DOHH2 (cell line): ENCODE results near the gene HDAC4.

Experiments used
- H3F3A ChIP-seq: fragments of 200-600 bp; sonication (generic), shearing (Covaris generic); 2 replicates; pipeline ENCODE4 v1.6.0; 2016; ENCODE audit warnings: antibody characterized with exemption, mild to moderate bottlenecking; ENCODE audit not compliant: control insufficient read depth, insufficient read depth
- H3K27ac ChIP-seq: fragments of 200-600 bp; sonication (generic); 2 replicates; pipeline ENCODE4 v1.5.1; 2014; ENCODE audit warnings: low read depth, mild to moderate bottlenecking, low read length, moderate library complexity
- H3K27me3 ChIP-seq: fragments of 200-600 bp; sonication (generic); 2 replicates; pipeline ENCODE4 v1.6.1; 2014; ENCODE audit warnings: mild to moderate bottlenecking, low read length, mixed read lengths; ENCODE audit not compliant: control insufficient read depth
- H3K36me3 ChIP-seq: fragments of 200-600 bp; sonication (generic); 2 replicates; pipeline ENCODE4 v1.6.1; 2014; ENCODE audit warnings: mild to moderate bottlenecking, low read length, moderate library complexity, mixed read lengths; ENCODE audit not compliant: control insufficient read depth
- H3K4me1 ChIP-seq: fragments of 200-600 bp; sonication (generic); 2 replicates; pipeline ENCODE4 v1.6.1; 2014; ENCODE audit warnings: mild to moderate bottlenecking, low read length, mixed read lengths; ENCODE audit not compliant: control insufficient read depth
- H3K4me2 ChIP-seq: fragments of 200-600 bp; sonication (generic); 2 replicates; pipeline ENCODE4 v1.6.0; 2014; ENCODE audit warnings: mild to moderate bottlenecking, low read length, moderate library complexity
- H3K4me3 ChIP-seq: fragments of 200-600 bp; sonication (generic); 2 replicates; pipeline ENCODE4 v1.5.1; 2014; ENCODE audit warnings: mild to moderate bottlenecking, low read length, mixed read lengths
- H3K79me2 ChIP-seq: fragments of 200-600 bp; sonication (generic); 2 replicates; pipeline ENCODE4 v1.6.1; 2014; ENCODE audit warnings: mild to moderate bottlenecking, low read length, mixed read lengths; ENCODE audit not compliant: control insufficient read depth
- H3K9me2 ChIP-seq: fragments of 200-600 bp; sonication (generic); replicated peaks from 2 replicates; pipeline ENCODE4 v1.6.1; 2014; ENCODE audit warnings: mild to moderate bottlenecking, low read length, mixed read lengths; ENCODE audit not compliant: control insufficient read depth
- H3K9me3 ChIP-seq: fragments of 200-600 bp; sonication (generic); 2 replicates; pipeline ENCODE4 v1.6.1; 2014; ENCODE audit warnings: antibody characterized with exemption, low read length, mixed read lengths; ENCODE audit not compliant: control insufficient read depth, insufficient read depth
- H4K20me1 ChIP-seq: fragments of 200-600 bp; sonication (generic); 2 replicates; pipeline ENCODE4 v1.6.0; 2014; ENCODE audit warnings: low read depth, mild to moderate bottlenecking, antibody characterized with exemption, low read length, moderate library complexity; ENCODE audit not compliant: control insufficient read depth, insufficient read depth
- EZH2phosphoT487 ChIP-seq: fragments of 200-600 bp; sonication (generic); IDR thresholded peaks from 2 replicates; pipeline ENCODE4 v1.6.1; 2017; ENCODE audit warnings: borderline replicate concordance, mild to moderate bottlenecking, antibody characterized with exemption, low read length, moderate library complexity, mixed read lengths
- TF ChIP-seq, protein P1 (sequence below): fragments of 200-600 bp; sonication (generic); IDR thresholded peaks from one replicate; pipeline ENCODE4 v1.5.1; 2014; ENCODE audit warnings: antibody characterized with exemption, mild to moderate bottlenecking, low read depth, low read length; ENCODE audit not compliant: poor library complexity, severe bottlenecking

The HDAC4 gene

DNA sequence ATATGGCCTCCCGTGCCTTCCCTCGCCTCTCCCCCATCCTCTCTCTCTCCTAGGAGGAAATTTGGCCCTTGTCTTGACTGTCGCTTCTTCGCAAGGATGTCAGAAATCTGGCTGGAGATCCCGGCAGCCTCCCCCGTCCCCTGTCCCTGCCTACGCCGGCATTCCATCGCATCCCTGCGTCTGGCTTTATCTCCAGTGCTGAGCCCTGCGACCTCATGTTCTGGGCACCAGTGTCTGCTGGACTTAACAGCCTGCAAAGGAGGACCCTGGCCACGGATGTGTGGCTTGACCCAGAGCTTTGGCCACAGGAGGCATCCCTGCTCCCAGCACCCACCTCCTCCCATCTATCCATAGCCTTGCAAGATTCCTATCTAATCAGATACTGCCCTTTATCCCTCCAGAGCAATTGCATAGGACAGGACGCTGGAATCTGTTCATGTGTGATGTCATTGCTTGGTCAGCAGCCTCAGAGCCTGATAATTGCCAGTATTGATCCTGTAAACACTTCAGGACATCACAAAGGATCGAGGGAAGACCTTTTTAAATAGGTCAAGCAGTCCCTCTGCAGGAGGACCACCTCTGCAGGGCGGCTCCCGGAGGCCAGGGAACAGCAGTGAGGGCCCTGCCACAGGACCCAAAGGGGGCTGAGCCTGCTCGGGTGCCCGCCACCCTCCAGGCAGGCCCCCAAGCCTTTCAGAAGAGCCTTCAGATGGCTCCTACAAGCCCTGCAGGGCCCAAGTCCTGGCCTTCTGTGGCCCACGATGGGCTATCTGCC is 384.7 kb downstream of the HDAC4 start:
- TF ChIP-seq EZH2phosphoT487 = no peak
- TF ChIP-seq, protein P1, sequence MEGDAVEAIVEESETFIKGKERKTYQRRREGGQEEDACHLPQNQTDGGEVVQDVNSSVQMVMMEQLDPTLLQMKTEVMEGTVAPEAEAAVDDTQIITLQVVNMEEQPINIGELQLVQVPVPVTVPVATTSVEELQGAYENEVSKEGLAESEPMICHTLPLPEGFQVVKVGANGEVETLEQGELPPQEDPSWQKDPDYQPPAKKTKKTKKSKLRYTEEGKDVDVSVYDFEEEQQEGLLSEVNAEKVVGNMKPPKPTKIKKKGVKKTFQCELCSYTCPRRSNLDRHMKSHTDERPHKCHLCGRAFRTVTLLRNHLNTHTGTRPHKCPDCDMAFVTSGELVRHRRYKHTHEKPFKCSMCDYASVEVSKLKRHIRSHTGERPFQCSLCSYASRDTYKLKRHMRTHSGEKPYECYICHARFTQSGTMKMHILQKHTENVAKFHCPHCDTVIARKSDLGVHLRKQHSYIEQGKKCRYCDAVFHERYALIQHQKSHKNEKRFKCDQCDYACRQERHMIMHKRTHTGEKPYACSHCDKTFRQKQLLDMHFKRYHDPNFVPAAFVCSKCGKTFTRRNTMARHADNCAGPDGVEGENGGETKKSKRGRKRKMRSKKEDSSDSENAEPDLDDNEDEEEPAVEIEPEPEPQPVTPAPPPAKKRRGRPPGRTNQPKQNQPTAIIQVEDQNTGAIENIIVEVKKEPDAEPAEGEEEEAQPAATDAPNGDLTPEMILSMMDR = no peak
- Histone ChIP-seq H3K27ac (no peak overlapping the region), H3K9me2 (no peaks in the 10 kb centered on the region), H3K4me3 (no peak overlapping the region), H3K79me2 (no peaks in the 10 kb centered on the region), H3K4me1 (no peaks in the 10 kb centered on the region), H3K27me3 (no peaks in the 10 kb centered on the region), H3K9me3 (no peaks in the 10 kb centered on the region; the same call in 1 of the 2 replicates), H3F3A (no peaks in the 10 kb centered on the region), H4K20me1 (no peaks in the 10 kb centered on the region), H3K4me2 (no peak overlapping the region), H3K36me3 (no peaks in the 10 kb centered on the region)

DNA sequence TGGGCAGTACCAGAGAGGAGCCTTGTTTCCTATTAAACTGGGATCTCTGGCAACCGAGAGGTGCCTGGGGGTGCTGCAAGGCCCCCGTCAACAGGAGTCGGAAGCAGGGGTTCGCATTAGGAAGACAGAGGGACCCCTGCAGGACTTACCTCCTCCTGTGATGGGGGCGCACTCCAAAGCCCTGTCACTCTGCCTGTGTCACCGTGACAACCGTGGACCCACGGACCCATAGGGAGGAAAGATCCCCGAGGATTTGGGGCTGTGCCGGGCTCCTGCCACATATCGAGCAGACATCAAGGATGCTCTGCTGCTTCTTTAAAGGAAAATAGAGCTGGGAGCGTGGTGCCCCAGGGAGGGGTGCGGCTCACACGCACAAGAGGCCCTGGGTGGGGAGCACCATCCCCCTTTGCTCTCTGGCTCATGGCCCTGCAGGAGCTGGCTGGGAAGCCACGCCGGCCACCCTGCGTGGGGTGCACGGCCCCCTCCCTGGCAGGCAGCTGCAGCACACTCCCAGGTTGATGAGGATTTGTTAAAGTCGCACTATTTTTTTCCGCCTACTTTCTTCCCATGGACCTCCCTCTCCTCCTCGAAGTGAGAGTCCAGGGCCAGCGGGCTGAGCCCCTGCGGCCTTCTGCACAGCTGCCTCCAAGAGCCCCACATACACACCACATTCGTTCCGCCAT is 385.5 kb downstream of the HDAC4 start:
- no peaks in the 10 kb centered on the region for H3K27me3 ChIP-seq
- TF ChIP-seq, protein P1 = no peak
- no peak for TF ChIP-seq EZH2phosphoT487

DNA sequence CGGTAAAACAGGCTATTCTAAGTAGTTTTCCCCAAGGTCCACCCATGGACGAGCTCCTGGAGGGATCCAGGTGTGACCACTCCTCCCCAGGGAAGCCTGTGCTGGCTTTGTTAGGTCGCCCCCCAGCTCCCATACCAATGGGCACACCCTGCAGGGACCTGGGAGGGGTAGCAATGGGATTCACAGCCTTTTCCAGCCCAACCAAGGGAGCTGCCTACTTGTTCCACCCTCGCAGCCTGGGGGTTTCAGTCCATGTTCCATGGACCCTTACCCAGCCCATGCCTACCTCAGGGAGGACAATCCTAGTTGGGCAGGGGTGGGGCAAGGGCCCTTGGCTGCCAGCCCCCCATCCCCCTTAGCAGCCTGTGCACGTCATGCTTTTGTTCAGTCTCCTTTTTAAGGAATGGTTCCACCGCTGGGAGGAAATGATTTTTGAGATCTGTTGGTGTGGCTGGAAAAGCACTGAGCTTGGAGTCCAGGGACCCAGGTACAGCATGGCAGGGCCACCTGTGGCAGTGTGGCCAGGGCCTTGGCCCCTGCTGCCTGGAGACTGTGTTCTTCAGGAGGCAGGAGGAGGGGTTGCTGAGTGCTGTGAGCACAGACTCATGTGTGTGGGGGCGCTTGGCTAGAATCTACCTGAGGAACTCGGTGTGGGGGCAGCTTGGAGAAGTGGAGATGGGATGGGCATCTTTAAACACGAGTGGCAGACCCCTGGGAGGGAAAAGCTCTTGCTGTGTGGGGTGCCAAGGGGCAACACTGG is 386.2 kb downstream of the HDAC4 start:
- no peaks in the 10 kb centered on the region for H3K9me2 ChIP-seq
- H3K27ac ChIP-seq = no peak overlapping the region
- H3K4me1 ChIP-seq = no peaks in the 10 kb centered on the region
- H3K4me2 ChIP-seq = no peak overlapping the region
- H3F3A ChIP-seq = no peaks in the 10 kb centered on the region
- H3K4me3 ChIP-seq = no peak overlapping the region
- TF ChIP-seq, protein P1 = no peak
- no peak for TF ChIP-seq EZH2phosphoT487
- H3K9me3 ChIP-seq = no peaks in the 10 kb centered on the region; the same call in 1 of the 2 replicates
- no peaks in the 10 kb centered on the region for H3K79me2 ChIP-seq
- H3K27me3 ChIP-seq = no peaks in the 10 kb centered on the region
- no peaks in the 10 kb centered on the region for H3K36me3 ChIP-seq
- no peaks in the 10 kb centered on the region for H4K20me1 ChIP-seq

More for the DNA sequence above, 385.5 kb downstream of the HDAC4 start:
- Histone ChIP-seq H3K27ac (no peak overlapping the region), H3K4me1 (no peaks in the 10 kb centered on the region), H3F3A (no peaks in the 10 kb centered on the region), H3K79me2 (no peaks in the 10 kb centered on the region), H4K20me1 (no peaks in the 10 kb centered on the region), H3K36me3 (no peaks in the 10 kb centered on the region), H3K9me3 (no peaks in the 10 kb centered on the region; the same call in 1 of the 2 replicates), H3K4me2 (no peak overlapping the region), H3K9me2 (no peaks in the 10 kb centered on the region), H3K4me3 (no peak overlapping the region)
